Parathyroid adenoma (tissue), 2 donors: ENCODE results near the gene FAM162B.
"Not testable (repeated sequence)": the region's sequence is repeated elsewhere in the genome, so short reads cannot be mapped to it uniquely, and the experiment has no call there.

Source experiments
- H2AFZ ChIP-seq: fragments of 300-600 bp; sonication (generic); one replicate; pipeline ENCODE4 v1.7.0; 2017; ENCODE audit warnings: antibody characterized with exemption, mild to moderate bottlenecking
- H3K27ac ChIP-seq: fragments of 300-600 bp; sonication (generic); one replicate; pipeline ENCODE4 v1.7.0; 2017
- H3K27me3 ChIP-seq: fragments of 300-600 bp; sonication (generic); one replicate; pipeline ENCODE4 v1.7.0; 2017; ENCODE audit warnings: low read length; ENCODE audit not compliant: control insufficient read depth, insufficient read depth
- H3K36me3 ChIP-seq: fragments of 300-600 bp; sonication (generic); one replicate; pipeline ENCODE4 v1.7.0; 2017; ENCODE audit warnings: low read length; ENCODE audit not compliant: control insufficient read depth, insufficient read depth
- H3K4me1 ChIP-seq: fragments of 300-600 bp; sonication (generic); one replicate; pipeline ENCODE4 v1.7.0; 2017; ENCODE audit warnings: control low read depth
- H3K4me2 ChIP-seq: fragments of 300-600 bp; sonication (generic); one replicate; pipeline ENCODE4 v1.7.0; 2017; ENCODE audit warnings: low read length
- H3K4me3 ChIP-seq: fragments of 300-600 bp; sonication (generic); one replicate; pipeline ENCODE4 v1.7.0; 2017; ENCODE audit warnings: low read depth, low read length
- H3K79me2 ChIP-seq: fragments of 300-600 bp; sonication (generic); one replicate; pipeline ENCODE4 v1.7.0; 2017; ENCODE audit warnings: control low read depth
- H3K9ac ChIP-seq: fragments of 300-600 bp; sonication (generic); one replicate; pipeline ENCODE4 v1.7.0; 2017; ENCODE audit warnings: mild to moderate bottlenecking
- H3K9me3 ChIP-seq: fragments of 300-600 bp; sonication (generic); one replicate; pipeline ENCODE4 v1.7.0; 2017; ENCODE audit warnings: low read length; ENCODE audit not compliant: control insufficient read depth
- CTCF ChIP-seq: fragments of 300-600 bp; sonication (generic); IDR thresholded peaks from one replicate; pipeline ENCODE4 v1.7.0; 2017; ENCODE audit warnings: antibody characterized with exemption, mild to moderate bottlenecking
- donor health status: primary hyperparathyroidism.

FAM162B gene

GRCh38 chr6:116705917-116706316, 59.6 kb downstream of the FAM162B start:
- Histone ChIP-seq H3K9ac (no peak overlapping the region), H3K36me3 (no peaks in the 10 kb centered on the region), H3K4me3 (no peak overlapping the region), H3K27me3 (no peaks in the 10 kb centered on the region), H3K4me2 (no peak overlapping the region), H2AFZ (no peak overlapping the region), H3K79me2 (no peaks in the 10 kb centered on the region), H3K27ac (no peak overlapping the region), H3K9me3 (no peaks in the 10 kb centered on the region), H3K4me1 (no peaks in the 10 kb centered on the region)
- no peak for TF ChIP-seq CTCF

- not testable (repeated sequence) for H3K36me3 ChIP-seq, H2AFZ ChIP-seq, H3K27me3 ChIP-seq, H3K4me2 ChIP-seq, H3K4me3 ChIP-seq, H3K4me1 ChIP-seq, H3K9ac ChIP-seq, H3K27ac ChIP-seq, H3K9me3 ChIP-seq, H3K79me2 ChIP-seq
These were observed 61.6 kb downstream of the FAM162B start for GRCh38 chr6:116703888-116704287.
